ENCODE data around the gene HS6ST2. TPM values are rescaled to one million over a fixed set of nuclear protein-coding genes. Genes with fewer than 3 reads are reported as not detected.

The HS6ST2 gene
- total RNA-seq, 1 experiment from 2014 or later = 24.6 TPM

DNA sequence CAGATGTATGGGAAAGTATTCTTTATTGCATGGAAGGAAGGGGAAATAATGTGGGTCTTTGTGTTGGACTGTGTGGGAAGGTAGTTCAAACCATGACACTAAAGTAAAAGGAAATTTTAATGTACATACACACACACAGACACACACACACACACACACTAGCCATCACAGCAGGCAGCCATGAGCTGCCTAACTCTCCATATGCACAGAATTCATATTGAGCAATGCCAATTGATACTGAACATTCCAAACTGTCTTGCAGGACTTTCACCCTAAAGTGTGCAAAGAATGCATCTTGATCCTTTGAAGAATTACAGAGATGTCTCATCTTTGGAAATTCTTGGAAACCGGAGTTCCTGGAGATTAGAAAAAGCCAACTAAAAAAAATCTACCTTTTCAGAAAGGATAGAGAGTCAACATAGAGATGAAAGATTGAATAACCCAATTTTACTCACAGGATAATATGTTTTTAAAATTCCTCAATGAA, 349.0 kb downstream of the HS6ST2 start:
- Histone ChIP-seq H3K9me2 (ENCODE audit: insufficient read depth) (no peaks in the 10 kb centered on the region), H3K4me3 (replicated peaks in 1 of 2; ENCODE audit: low read depth in 1 of 2, low read length in 2 of 2) (no peak overlapping the region), H3K9ac (ENCODE audit: low read length) (no peak overlapping the region), H3K27me3 (ENCODE audit: insufficient read depth, low read length) (no peaks in the 10 kb centered on the region), H3K4me2 (ENCODE audit: low read length) (no peak overlapping the region), H3K9me3 (ENCODE audit: control insufficient read depth in 1 of 2, insufficient read depth in 1 of 2, low read depth in 1 of 2, low read length in 2 of 2) (no peaks in the 10 kb centered on the region), H3K27ac (ENCODE audit: low read depth, low read length) (no peak overlapping the region), H3K36me3 (ENCODE audit: control insufficient read depth in 1 of 2, insufficient read depth in 2 of 2, low read length in 2 of 2) (no peaks in the 10 kb centered on the region), H3K79me2 (ENCODE audit: insufficient read depth, low read length) (no peaks in the 10 kb centered on the region), H4K20me1 (ENCODE audit: insufficient read depth) (no peaks in the 10 kb centered on the region), H2AFZ (ENCODE audit: low read depth, low read length, poor library complexity, severe bottlenecking) (no peak overlapping the region), H3K4me1 (ENCODE audit: control insufficient read depth in 1 of 2, insufficient read depth in 2 of 2, low read length in 2 of 2) (no peaks in the 10 kb centered on the region)
- intact Hi-C loops (cut with micrococcal nuclease) = no loop called here
- ChIA-PET POLR2A (no interaction called here), CTCF (interaction anchor here (0.6 kb wide), 1 partner anchor 317 kb away, joined by 3 read pairs; no protein-coding TSS in a partner anchor), RAD21 (ENCODE audit: low non-redundant PET in 1 of 2, low total read pairs in 2 of 2, uncharacterized antibody in 2 of 2, unreplicated experiment in 2 of 2) (no interaction called here)
- no peak for TF ChIP-seq CEBPB (IDR thresholded peaks at IDR 0.05; ENCODE audit: low read depth)
- no peak for TF ChIP-seq CTCF (IDR thresholded peaks at IDR 0.05 in 2 of 3, conservative IDR thresholded peaks at IDR 0.05 in 1 of 3; ENCODE audit: borderline replicate concordance in 1 of 3, insufficient read depth in 1 of 3, low read depth in 2 of 3, low read length in 2 of 3)
- no peak for TF ChIP-seq POLR2AphosphoS5 (IDR thresholded peaks at IDR 0.05; ENCODE audit: low read depth, low read length)
- no peak for TF ChIP-seq TCF7L2 (IDR thresholded peaks at IDR 0.05; ENCODE audit: borderline replicate concordance, extremely low read depth, insufficient read depth, insufficient read length)
- no peak for TF ChIP-seq ZNF274 (IDR thresholded peaks at IDR 0.05; ENCODE audit: low read depth, low read length)
- no peak for TF ChIP-seq ZFX (IDR thresholded peaks at IDR 0.05)
- TF ChIP-seq SP1 (IDR thresholded peaks at IDR 0.05; ENCODE audit: low read depth) = no peak
- TF ChIP-seq JUND (IDR thresholded peaks at IDR 0.05) = no peak
- no peak for TF ChIP-seq MAX (IDR thresholded peaks at IDR 0.05)
- no peak for TF ChIP-seq REST (IDR thresholded peaks at IDR 0.05; ENCODE audit: low read depth)
- no peak for TF ChIP-seq FOSL1 (IDR thresholded peaks at IDR 0.05; ENCODE audit: low read depth)
- TF ChIP-seq CBX3 (IDR thresholded peaks at IDR 0.05; ENCODE audit: low read depth) = no peak
- TF ChIP-seq POLR2A (IDR thresholded peaks at IDR 0.05; ENCODE audit: borderline replicate concordance, extremely low read depth, insufficient read depth, insufficient read length) = no peak
- no peak for TF ChIP-seq SIN3A (IDR thresholded peaks at IDR 0.05; ENCODE audit: low read depth)
- TF ChIP-seq SRF (IDR thresholded peaks at IDR 0.05; ENCODE audit: low read depth) = no peak
- no peak for TF ChIP-seq EZH2 (IDR thresholded peaks at IDR 0.05)
- no peak for DNase-seq (ENCODE audit: low read depth, low spot score)
- no TSS peak for BruUV-seq (replicated peaks)
- ATAC-seq = no peak

Measured in HCT116 (cell line).